ENCODE data around the gene UGT1A10. TPM values are rescaled to one million over a fixed set of nuclear protein-coding genes. Genes with fewer than 3 reads are reported as not detected.

The UGT1A10 gene
- total and polyA plus RNA-seq, 2 donors (not counting 1 experiment from before 2014, with no cell fraction given) = not detected

GRCh38 chr2:233650981-233651380, 14.7 kb downstream of the UGT1A10 start:
- Mint-ChIP-seq H3K27me3 (peaks cover 51% of the 10 kb centered on the region), H3K4me1 (no peaks in the 10 kb centered on the region), H3K27ac (no peak overlapping the region), H3K4me3 (no peak overlapping the region), H3K9me3 (ENCODE audit: insufficient read depth) (peaks cover 10% of the 10 kb centered on the region)
- WGBS (ENCODE audit: insufficient coverage) = 95% methylated on average over 2 of the region's 4 CpGs
- Histone ChIP-seq H3K4me3 (ENCODE audit: control extremely low read depth in 1 of 5, extremely low read depth in 1 of 5, insufficient read depth in 1 of 5, low read depth in 2 of 5, low read length in 4 of 5) (no peak overlapping the region), H3K27ac (ENCODE audit: low read length in 2 of 2) (no peak overlapping the region), H3K4me2 (replicated peaks; ENCODE audit: low read depth, low read length, poor library complexity, severe bottlenecking) (no peak overlapping the region), H3K36me3 (replicated peaks in 1 of 2; ENCODE audit: control extremely low read depth in 1 of 2, control insufficient read depth in 1 of 2, extremely low read depth in 1 of 2, insufficient read depth in 2 of 2, low read length in 1 of 2) (no peaks in the 10 kb centered on the region), H3K9ac (ENCODE audit: low read length) (no peak overlapping the region), H4K20me1 (ENCODE audit: control insufficient read depth, insufficient read depth, low read length, poor library complexity, severe bottlenecking) (no peaks in the 10 kb centered on the region), H3K27me3 (replicated peaks in 1 of 4; ENCODE audit: control extremely low read depth in 1 of 4, control insufficient read depth in 3 of 4, insufficient read depth in 4 of 4, low read length in 3 of 4) (peaks cover 0 to 4% (median 1%) of the 10 kb centered on the region in 4 experiments), H3K79me2 (ENCODE audit: control insufficient read depth, insufficient read depth, low read length) (no peaks in the 10 kb centered on the region), H3K9me3 (ENCODE audit: control extremely low read depth in 1 of 3, control insufficient read depth in 2 of 3, insufficient read depth in 1 of 3, low read length in 2 of 3) (peaks cover 0 to 5% (median 5%) of the 10 kb centered on the region in 3 donors), H2AFZ (ENCODE audit: insufficient read depth, low read depth, low read length, poor library complexity, severe bottlenecking) (no peak overlapping the region), H3K4me1 (ENCODE audit: control insufficient read depth in 2 of 2, insufficient read depth in 2 of 2, low read length in 2 of 2) (no peaks in the 10 kb centered on the region)
- intact Hi-C loops (cut with micrococcal nuclease) = no loop called here
- no peak for ATAC-seq (ENCODE audit: low read depth)
- DNase-seq = no peak
- ChIA-PET POLR2A (no interaction called here), CTCF (no interaction called here)
- TF ChIP-seq CTCF (IDR thresholded peaks at IDR 0.05) = no peak
- TF ChIP-seq EZH2 (IDR thresholded peaks at IDR 0.05; ENCODE audit: borderline replicate concordance, insufficient read depth, low read depth, low read length, poor library complexity, severe bottlenecking) = no peak

GRCh38 chr2:233651430-233651829, 15.2 kb downstream of the UGT1A10 start:
- no peak overlapping the region for H3K4me3 ChIP-seq (ENCODE audit: control extremely low read depth in 1 of 5, extremely low read depth in 1 of 5, insufficient read depth in 1 of 5, low read depth in 2 of 5, low read length in 4 of 5)
- no peak for TF ChIP-seq CTCF (IDR thresholded peaks at IDR 0.05)
- no peak for TF ChIP-seq EZH2 (IDR thresholded peaks at IDR 0.05; ENCODE audit: borderline replicate concordance, insufficient read depth, low read depth, low read length, poor library complexity, severe bottlenecking)
- intact Hi-C loops (cut with micrococcal nuclease) = no loop called here
- Mint-ChIP-seq H3K4me3 (no peak overlapping the region), H3K4me1 (no peaks in the 10 kb centered on the region), H3K9me3 (ENCODE audit: insufficient read depth) (peaks cover 9% of the 10 kb centered on the region), H3K27ac (no peak overlapping the region), H3K27me3 (peaks cover 49% of the 10 kb centered on the region)
- ATAC-seq (ENCODE audit: low read depth) (no peak), DNase-seq (no peak)
- no peaks in the 10 kb centered on the region for H3K36me3 ChIP-seq (replicated peaks in 1 of 2; ENCODE audit: control extremely low read depth in 1 of 2, control insufficient read depth in 1 of 2, extremely low read depth in 1 of 2, insufficient read depth in 2 of 2, low read length in 1 of 2)
- no peak overlapping the region for H3K9ac ChIP-seq (ENCODE audit: low read length)
- no peak overlapping the region for H3K27ac ChIP-seq (ENCODE audit: low read length in 2 of 2)
- H3K4me1 ChIP-seq (ENCODE audit: control insufficient read depth in 2 of 2, insufficient read depth in 2 of 2, low read length in 2 of 2) = no peaks in the 10 kb centered on the region
- peaks cover 0 to 4% (median 1%) of the 10 kb centered on the region in 4 experiments for H3K27me3 ChIP-seq (replicated peaks in 1 of 4; ENCODE audit: control extremely low read depth in 1 of 4, control insufficient read depth in 3 of 4, insufficient read depth in 4 of 4, low read length in 3 of 4)
- CTCF ChIA-PET = no interaction called here
- no peaks in the 10 kb centered on the region for H3K79me2 ChIP-seq (ENCODE audit: control insufficient read depth, insufficient read depth, low read length)
- no peaks in the 10 kb centered on the region for H4K20me1 ChIP-seq (ENCODE audit: control insufficient read depth, insufficient read depth, low read length, poor library complexity, severe bottlenecking)
- peaks cover 0 to 3% (median 3%) of the 10 kb centered on the region in 3 donors for H3K9me3 ChIP-seq (ENCODE audit: control extremely low read depth in 1 of 3, control insufficient read depth in 2 of 3, insufficient read depth in 1 of 3, low read length in 2 of 3)
- POLR2A ChIA-PET = no interaction called here
- 100% methylated on average over 2 of the region's 2 CpGs for WGBS (ENCODE audit: insufficient coverage)
- H2AFZ ChIP-seq (ENCODE audit: insufficient read depth, low read depth, low read length, poor library complexity, severe bottlenecking) = no peak overlapping the region
- no peak overlapping the region for H3K4me2 ChIP-seq (replicated peaks; ENCODE audit: low read depth, low read length, poor library complexity, severe bottlenecking)
